Measurements from ENCODE around the gene C1orf159. TPM values are rescaled to one million over a fixed set of nuclear protein-coding genes. Genes with fewer than 3 reads are reported as not detected.
"Not testable (repeated sequence)": the region's sequence is repeated elsewhere in the genome, so short reads cannot be mapped to it uniquely, and the experiment has no call there.

C1orf159 gene
- total RNA-seq, 6 experiments from 2014 or later, result 4.0 to 7.7 (median 6.4) TPM

DNA sequence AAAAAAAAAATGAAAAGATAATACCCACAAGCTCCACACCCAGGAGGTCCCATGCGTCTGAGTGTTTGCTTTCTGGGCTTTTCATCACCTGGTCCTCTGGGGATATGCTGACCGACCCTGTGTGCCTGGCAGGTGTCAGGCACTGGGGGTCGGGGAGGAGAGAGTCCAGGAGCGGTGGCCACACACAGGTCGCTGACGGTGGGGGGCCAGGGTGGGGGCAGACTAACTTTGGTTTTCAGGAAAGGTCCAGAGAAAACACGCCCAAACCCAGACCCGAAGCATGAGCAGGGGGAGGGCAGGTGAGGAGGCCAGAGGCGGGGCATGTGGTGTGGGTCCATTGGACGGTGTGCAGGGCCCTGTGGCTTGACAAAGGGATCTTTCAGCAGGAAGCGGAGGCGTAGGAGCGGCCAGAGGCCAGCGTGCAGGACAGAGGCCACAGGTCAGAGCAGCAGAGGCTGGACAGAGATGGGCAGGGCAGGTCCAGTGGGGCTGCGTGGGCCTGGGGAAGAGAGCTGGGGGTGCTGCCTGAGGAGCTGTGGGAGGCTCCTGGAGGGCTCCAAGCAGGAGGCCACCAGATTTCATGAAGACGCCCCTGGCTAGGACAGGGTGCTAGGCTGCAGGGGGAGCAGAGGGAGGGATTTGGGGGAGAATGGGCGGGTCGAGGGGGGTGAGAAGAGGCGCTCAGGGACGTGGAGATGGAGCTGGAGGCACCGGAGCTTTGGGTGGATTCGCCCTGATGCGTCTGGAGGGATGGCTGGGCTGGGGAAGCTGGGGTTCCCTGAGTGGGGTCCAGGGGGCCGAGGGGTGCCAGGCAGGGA, 57.6 kb downstream of the C1orf159 start:
- Histone ChIP-seq H3K9me3 (no peaks in the 10 kb centered on the region), H3K27me3 (peaks cover 0 to 20% of the 10 kb centered on the region in 2 donors), H3K36me3 (no peaks in the 10 kb centered on the region), H3K4me1 (peaks cover 0 to 15% (median 3%) of the 10 kb centered on the region in 4 donors), H3K27ac (no peak overlapping the region), H3K4me3 (peak overlapping the region in 1 of 3 donors; percentile 53)
- DNase-seq, result peak in 2 of 3 donors; percentile 69 to 80
- intact Hi-C loops (cut with DNase I), result no loop called here
- 12% methylated on average over 19 of the region's 24 CpGs for WGBS (ENCODE audit: insufficient coverage, low coverage, low lambda C conversion rate, missing lambda C conversion rate)
- peak; percentile 71 for TF ChIP-seq POLR2A (IDR thresholded peaks at IDR 0.05)
- TF ChIP-seq, protein P1, sequence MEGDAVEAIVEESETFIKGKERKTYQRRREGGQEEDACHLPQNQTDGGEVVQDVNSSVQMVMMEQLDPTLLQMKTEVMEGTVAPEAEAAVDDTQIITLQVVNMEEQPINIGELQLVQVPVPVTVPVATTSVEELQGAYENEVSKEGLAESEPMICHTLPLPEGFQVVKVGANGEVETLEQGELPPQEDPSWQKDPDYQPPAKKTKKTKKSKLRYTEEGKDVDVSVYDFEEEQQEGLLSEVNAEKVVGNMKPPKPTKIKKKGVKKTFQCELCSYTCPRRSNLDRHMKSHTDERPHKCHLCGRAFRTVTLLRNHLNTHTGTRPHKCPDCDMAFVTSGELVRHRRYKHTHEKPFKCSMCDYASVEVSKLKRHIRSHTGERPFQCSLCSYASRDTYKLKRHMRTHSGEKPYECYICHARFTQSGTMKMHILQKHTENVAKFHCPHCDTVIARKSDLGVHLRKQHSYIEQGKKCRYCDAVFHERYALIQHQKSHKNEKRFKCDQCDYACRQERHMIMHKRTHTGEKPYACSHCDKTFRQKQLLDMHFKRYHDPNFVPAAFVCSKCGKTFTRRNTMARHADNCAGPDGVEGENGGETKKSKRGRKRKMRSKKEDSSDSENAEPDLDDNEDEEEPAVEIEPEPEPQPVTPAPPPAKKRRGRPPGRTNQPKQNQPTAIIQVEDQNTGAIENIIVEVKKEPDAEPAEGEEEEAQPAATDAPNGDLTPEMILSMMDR (IDR thresholded peaks at IDR 0.05), result no peak
- peak; percentile 61 to 86 (median 67) for ATAC-seq

DNA sequence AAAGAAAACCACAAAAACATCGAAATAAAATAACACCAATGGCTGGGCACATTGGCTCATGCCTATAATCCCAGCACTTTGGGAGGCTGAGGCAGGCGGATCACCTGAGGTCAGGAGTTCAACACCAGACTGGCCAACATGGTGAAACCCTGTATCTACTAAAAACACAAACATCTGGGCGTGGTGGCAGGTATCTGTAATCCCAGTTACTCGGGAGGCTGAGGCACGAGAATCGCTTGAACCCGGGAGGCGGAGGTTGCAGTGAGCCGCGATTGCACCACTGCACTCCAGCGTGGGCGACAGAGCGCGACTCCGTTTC, 58.2 kb downstream of the C1orf159 start:
- Histone ChIP-seq H3K27me3 (peaks cover 0 to 20% of the 10 kb centered on the region in 2 donors), H3K4me1 (peaks cover 0 to 15% (median 3%) of the 10 kb centered on the region in 4 donors)
- intact Hi-C loops (cut with DNase I); H3K9me3 ChIP-seq; H3K4me3 ChIP-seq; DNase-seq; H3K36me3 ChIP-seq; H3K27ac ChIP-seq; ATAC-seq: not testable (repeated sequence)
- WGBS (ENCODE audit: insufficient coverage, low coverage, low lambda C conversion rate, missing lambda C conversion rate), result 69% methylated on average over 15 of the region's 15 CpGs

DNA sequence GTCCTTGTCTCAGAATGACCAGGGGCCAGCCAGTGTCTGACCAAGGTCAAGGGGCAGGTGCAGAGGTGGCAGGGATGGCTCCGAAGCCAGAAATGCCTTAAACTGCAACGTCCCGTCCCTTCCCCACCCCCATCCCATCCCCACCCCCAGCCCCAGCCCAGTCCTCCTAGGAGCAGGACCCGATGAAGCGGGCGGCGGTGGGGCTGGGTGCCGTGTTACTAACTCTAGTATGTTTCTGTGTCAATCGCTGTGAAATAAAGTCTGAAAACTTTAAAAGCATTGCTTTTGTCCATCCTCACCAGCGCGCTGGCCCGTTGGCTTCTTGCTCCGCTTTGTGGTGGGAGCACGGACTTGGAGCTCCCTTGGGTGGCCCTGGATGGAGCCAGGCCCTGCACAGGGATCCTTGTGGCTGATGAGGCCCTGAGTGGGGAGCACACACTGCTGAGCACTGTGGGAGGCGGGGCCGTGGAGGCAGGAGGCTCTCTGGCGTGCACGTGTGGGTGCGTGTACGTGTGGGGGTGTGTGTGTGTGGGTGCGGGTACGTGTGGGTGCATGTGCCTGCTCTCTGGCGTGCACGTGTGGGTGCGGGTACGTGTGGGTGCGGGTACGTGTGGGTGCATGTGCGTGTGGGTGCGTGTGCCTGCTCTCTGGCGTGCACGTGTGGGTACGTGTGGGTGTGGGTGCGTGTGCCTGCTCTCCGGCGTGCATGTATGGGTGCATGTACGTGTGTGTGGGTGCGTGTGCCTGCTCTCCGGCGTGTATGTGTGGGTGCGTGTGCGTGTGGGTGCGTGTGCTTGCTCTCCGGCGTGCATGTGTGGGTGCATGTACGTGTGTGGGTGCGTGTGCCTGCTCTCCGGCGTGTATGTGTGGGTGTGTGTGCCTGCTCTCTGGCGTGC, 59.8 kb downstream of the C1orf159 start:
- H3K4me1 ChIP-seq, result peaks cover 0 to 15% (median 3%) of the 10 kb centered on the region in 4 donors

DNA sequence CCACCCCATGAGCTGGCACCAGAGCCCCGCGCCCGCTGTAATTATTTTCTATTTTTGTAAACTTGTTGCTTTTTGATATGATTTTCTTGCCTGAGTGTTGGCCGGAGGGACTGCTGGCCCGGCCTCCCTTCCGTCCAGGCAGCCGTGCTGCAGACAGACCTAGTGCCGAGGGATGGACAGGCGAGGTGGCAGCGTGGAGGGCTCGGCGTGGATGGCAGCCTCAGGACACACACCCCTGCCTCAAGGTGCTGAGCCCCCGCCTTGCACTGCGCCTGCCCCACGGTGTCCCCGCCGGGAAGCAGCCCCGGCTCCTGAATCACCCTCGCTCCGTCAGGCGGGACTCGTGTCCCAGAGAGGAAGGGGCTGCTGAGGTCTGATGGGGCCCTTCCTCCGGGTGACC, 60.9 kb downstream of the C1orf159 start:
- no peak for ATAC-seq
- Histone ChIP-seq H3K36me3 (no peaks in the 10 kb centered on the region), H3K27ac (no peak overlapping the region), H3K4me1 (peaks cover 0 to 15% (median 3%) of the 10 kb centered on the region in 4 donors), H3K4me3 (no peak overlapping the region), H3K27me3 (peaks cover 0 to 4% of the 10 kb centered on the region in 2 donors), H3K9me3 (no peaks in the 10 kb centered on the region)
- DNase-seq, result no peak
- WGBS (ENCODE audit: insufficient coverage, low coverage, low lambda C conversion rate, missing lambda C conversion rate), result 77% methylated on average over 6 of the region's 23 CpGs
- TF ChIP-seq POLR2A (IDR thresholded peaks at IDR 0.05), result no peak
- TF ChIP-seq, protein P1 (IDR thresholded peaks at IDR 0.05), result no peak
- intact Hi-C loops (cut with DNase I), result no loop called here

More for the DNA sequence above, 59.8 kb downstream of the C1orf159 start:
- Histone ChIP-seq H3K4me3 (no peak overlapping the region), H3K27me3 (peaks cover 0 to 14% of the 10 kb centered on the region in 2 donors), H3K27ac (no peak overlapping the region), H3K36me3 (no peaks in the 10 kb centered on the region), H3K9me3 (no peaks in the 10 kb centered on the region)
- ATAC-seq (no peak), DNase-seq (no peak)
- 79% methylated on average over 10 of the region's 50 CpGs for WGBS (ENCODE audit: insufficient coverage, low coverage, low lambda C conversion rate, missing lambda C conversion rate)
- intact Hi-C loops (cut with DNase I), result no loop called here
- no peak for TF ChIP-seq POLR2A (IDR thresholded peaks at IDR 0.05)
- TF ChIP-seq, protein P1 (IDR thresholded peaks at IDR 0.05), result no peak

Measured in right lobe of liver (tissue), 6 donors.